Right forelimb (tissue), 1 donor: ENCODE data around the gene KMT2C.

Experiments used
- DNase-seq: peaks from one replicate; pipeline ENCODE4 v3.0.0-alpha.2; 2018

Gene KMT2C

DNA sequence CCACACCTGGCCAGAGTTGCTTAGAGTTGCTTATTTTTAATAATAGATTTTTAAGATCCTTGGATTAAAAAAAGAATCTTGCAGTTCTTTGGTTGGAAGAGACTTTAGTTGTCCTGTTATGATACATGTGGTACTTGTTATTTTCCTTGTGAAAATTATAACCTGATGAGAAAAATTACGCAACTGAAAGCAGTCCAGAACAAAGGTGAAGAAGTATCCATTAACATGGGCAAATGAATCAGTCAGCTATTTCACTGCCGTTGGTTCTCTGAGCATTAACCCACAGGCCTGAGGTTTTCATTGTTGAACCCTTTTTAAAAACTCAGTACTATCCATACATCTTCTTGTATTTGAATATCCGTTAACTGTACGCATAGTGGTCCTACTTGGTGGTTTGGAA is 342.1 kb downstream of the KMT2C start:
- DNase-seq = no peak

DNA sequence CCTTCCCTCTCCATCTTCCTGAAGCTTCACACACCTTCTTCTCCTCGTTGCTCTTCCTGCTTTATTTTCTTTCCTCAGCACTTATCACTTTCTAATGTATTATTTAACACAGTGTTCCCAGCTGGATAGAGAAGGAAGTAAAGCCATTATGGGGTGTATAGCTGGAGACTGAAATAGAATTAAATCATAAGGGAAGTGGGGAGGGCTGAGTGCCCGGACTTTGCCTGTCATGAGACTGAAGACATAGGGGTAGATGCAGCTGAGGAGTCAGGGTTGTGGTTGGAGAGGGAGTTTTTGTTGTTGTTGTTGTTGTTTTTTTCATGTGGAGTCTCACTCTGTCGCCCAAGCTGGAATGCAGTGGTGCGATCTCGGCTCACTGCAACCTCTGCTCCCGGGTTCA is 345.1 kb downstream of the KMT2C start:
- DNase-seq = no peak

DNA sequence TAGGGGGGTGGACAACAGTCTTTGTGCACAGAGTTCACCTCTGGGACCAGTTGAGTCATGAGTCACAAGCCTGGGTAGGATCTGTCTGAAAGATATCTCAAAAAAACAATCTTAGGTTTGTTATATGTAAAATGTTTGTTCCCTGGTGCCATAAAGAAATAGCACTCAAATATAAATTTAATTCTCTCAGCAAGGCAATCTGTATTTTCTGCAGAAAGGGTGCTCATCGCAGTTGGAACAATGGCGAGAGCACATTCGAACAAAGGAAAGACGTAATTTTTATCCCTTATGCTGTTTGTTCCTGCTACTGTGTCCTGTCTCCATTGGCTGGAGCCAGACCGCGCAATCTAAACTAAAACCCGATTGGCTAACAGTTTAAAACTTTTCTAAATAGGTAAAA is 346.6 kb downstream of the KMT2C start:
- DNase-seq = no peak

DNA sequence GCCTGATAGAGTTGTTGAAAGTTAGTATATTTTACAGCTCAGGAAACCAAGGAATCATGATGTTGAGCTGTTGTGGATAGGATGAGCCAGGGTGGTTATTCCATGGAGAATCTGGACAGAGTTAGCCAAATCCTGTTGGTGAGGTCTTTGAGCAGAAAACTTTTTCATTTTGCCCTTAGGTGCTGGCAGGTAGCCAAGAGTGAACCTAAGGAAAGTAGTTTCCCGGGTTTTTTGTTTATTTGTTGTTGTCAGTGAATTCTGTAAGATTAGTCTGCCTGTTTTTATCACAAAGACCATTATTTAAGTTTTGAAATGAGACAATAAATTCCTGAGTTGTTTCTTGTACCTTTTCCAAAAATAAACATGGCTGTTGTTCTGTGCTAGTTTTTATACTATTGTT is 349.3 kb downstream of the KMT2C start:
- no peak for DNase-seq

DNA sequence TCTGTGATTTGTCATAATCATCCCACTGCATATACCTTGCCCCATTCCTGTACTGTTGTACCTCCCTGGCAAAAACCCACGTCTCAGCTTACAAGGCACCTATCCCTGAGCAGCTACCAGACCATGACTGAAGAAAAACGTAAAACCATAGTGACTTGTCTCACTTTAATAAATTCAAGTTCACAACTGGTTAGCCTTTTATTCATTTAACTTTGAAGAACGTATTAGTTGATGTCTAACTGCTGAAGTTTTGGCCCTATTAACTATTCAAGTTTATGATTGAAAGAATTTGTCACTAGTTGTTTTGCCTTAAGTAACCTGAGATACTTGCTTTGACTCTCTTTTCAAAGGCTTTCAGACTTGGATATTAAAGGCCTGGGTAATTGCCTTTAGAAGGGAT is 350.7 kb downstream of the KMT2C start:
- DNase-seq = no peak
